ENCODE data around the gene TAX1BP3.

Gene TAX1BP3

DNA sequence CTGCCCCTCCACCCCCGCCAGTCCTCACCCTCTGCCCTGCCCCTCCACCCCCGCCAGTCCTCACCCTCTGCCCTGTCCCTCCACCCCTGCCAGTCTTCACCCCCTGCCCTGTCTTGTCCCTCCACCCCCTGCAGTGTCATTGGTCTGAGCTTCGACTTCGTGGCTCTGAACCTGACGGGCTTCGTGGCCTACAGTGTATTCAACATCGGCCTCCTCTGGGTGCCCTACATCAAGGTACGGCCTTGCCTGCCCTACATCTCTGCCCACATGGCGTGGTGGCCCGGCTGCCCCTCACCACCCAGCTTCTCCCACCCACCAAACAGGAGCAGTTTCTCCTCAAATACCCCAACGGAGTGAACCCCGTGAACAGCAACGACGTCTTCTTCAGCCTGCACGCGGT is 12.0 kb downstream of the TAX1BP3 start:
- Histone ChIP-seq H3K36me3 (replicated peaks) (no peaks in the 10 kb centered on the region), H3K27ac (no peak overlapping the region), H3K4me3 (ENCODE audit: low read depth, low read length) (no peak overlapping the region), H3K27me3 (replicated peaks) (no peaks in the 10 kb centered on the region)
- TF ChIP-seq CTCF (IDR thresholded peaks at IDR 0.05; ENCODE audit: low read depth, low read length, missing control alignments), result no peak
- no peak for DNase-seq
- in situ Hi-C loops (cut with HindIII; ENCODE audit: low pct_ligation_motif_present, low sequenced_read_pairs), result no loop called here

DNA sequence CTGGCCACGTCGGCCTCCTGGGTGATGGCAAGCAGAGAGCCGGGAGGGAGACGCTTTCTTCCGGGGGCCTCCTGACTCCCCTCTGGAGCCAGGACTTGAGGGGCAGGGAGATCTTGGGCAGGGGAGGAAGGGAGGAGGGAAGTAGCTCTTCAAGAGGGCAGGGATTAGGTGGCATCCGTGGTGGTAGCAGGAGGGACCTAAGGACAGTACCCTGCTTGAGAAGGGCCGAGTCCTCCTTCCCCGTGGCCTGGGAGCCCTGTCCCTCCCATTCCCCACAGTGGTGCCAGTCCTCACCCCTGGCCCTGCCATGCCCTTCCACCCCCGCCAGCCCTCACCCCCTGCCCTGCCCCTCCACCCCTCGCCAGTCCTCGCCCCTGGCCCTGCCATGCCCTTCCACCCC is 12.6 kb downstream of the TAX1BP3 start:
- no peak for TF ChIP-seq CTCF (IDR thresholded peaks at IDR 0.05; ENCODE audit: low read depth, low read length, missing control alignments)
- no peak overlapping the region for H3K4me3 ChIP-seq (ENCODE audit: low read depth, low read length)
- in situ Hi-C loops (cut with HindIII; ENCODE audit: low pct_ligation_motif_present, low sequenced_read_pairs), result no loop called here

GRCh38 chr17:3647769-3648555 is 20.4 kb downstream of the TAX1BP3 start:
- peak; percentile 52 for DNase-seq
- H3K27me3 ChIP-seq (replicated peaks), result no peaks in the 10 kb centered on the region
- no peak overlapping the region for H3K4me3 ChIP-seq (ENCODE audit: low read depth, low read length)
- H3K27ac ChIP-seq, result no peak overlapping the region
- TF ChIP-seq CTCF (IDR thresholded peaks at IDR 0.05; ENCODE audit: low read depth, low read length, missing control alignments), result peak; percentile 79
- peaks cover 25% of the 10 kb centered on the region for H3K36me3 ChIP-seq (replicated peaks)
- in situ Hi-C loops (cut with HindIII; ENCODE audit: low pct_ligation_motif_present, low sequenced_read_pairs), result no loop called here

More for the DNA sequence above, 12.6 kb downstream of the TAX1BP3 start:
- H3K36me3 ChIP-seq (replicated peaks), result no peaks in the 10 kb centered on the region
- no peak for DNase-seq
- no peak overlapping the region for H3K27ac ChIP-seq
- H3K27me3 ChIP-seq (replicated peaks), result no peaks in the 10 kb centered on the region

DNA sequence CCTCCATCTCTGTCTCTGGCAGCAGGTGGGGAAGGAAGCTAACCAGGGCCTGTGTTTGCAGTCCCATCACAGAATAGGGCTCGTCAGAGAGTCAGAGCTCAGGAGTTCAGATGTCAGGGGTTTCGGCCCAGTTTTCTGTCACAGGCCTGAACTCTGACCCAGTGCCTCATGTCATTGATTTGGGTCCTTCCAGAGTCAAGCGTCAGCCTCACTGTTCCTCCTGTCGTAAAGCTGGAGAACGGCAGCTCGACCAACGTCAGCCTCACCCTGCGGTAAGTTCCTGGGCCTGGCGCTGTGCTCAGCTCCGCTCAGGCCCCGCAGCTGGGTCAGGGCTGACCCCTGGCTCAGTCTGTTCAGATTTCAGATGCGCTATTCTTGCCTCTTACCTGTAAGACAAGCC is 21.1 kb downstream of the TAX1BP3 start:
- no peak for DNase-seq
- in situ Hi-C loops (cut with HindIII; ENCODE audit: low pct_ligation_motif_present, low sequenced_read_pairs), result no loop called here
- Histone ChIP-seq H3K27ac (no peak overlapping the region), H3K4me3 (ENCODE audit: low read depth, low read length) (no peak overlapping the region), H3K27me3 (replicated peaks) (no peaks in the 10 kb centered on the region), H3K36me3 (replicated peaks) (peaks cover 25% of the 10 kb centered on the region)
- no peak for TF ChIP-seq CTCF (IDR thresholded peaks at IDR 0.05; ENCODE audit: low read depth, low read length, missing control alignments)

- Histone ChIP-seq H3K27me3 (replicated peaks) (no peaks in the 10 kb centered on the region), H3K36me3 (replicated peaks) (peaks cover 25% of the 10 kb centered on the region), H3K4me3 (ENCODE audit: low read depth, low read length) (no peak overlapping the region), H3K27ac (no peak overlapping the region)
- in situ Hi-C loops (cut with HindIII; ENCODE audit: low pct_ligation_motif_present, low sequenced_read_pairs), result no loop called here
- DNase-seq, result no peak
- TF ChIP-seq CTCF (IDR thresholded peaks at IDR 0.05; ENCODE audit: low read depth, low read length, missing control alignments), result no peak
Measured at GRCh38 chr17:3645310-3645709, 23.1 kb downstream of the TAX1BP3 start.

- Histone ChIP-seq H3K27ac (no peak overlapping the region), H3K27me3 (replicated peaks) (no peaks in the 10 kb centered on the region), H3K4me3 (ENCODE audit: low read depth, low read length) (no peak overlapping the region), H3K36me3 (replicated peaks) (peaks cover 25% of the 10 kb centered on the region)
- no peak for TF ChIP-seq CTCF (IDR thresholded peaks at IDR 0.05; ENCODE audit: low read depth, low read length, missing control alignments)
- DNase-seq, result no peak
- in situ Hi-C loops (cut with HindIII; ENCODE audit: low pct_ligation_motif_present, low sequenced_read_pairs), result no loop called here
Measured at GRCh38 chr17:3643889-3644349, 24.5 kb downstream of the TAX1BP3 start.
